Measurements from ENCODE around the gene PAQR7. TPM values are rescaled to one million over a fixed set of nuclear protein-coding genes. Genes with fewer than 3 reads are reported as not detected.

Gene PAQR7
- total and polyA plus RNA-seq, 8 donors, result 3.2 to 13.0 (median 4.5) TPM

DNA sequence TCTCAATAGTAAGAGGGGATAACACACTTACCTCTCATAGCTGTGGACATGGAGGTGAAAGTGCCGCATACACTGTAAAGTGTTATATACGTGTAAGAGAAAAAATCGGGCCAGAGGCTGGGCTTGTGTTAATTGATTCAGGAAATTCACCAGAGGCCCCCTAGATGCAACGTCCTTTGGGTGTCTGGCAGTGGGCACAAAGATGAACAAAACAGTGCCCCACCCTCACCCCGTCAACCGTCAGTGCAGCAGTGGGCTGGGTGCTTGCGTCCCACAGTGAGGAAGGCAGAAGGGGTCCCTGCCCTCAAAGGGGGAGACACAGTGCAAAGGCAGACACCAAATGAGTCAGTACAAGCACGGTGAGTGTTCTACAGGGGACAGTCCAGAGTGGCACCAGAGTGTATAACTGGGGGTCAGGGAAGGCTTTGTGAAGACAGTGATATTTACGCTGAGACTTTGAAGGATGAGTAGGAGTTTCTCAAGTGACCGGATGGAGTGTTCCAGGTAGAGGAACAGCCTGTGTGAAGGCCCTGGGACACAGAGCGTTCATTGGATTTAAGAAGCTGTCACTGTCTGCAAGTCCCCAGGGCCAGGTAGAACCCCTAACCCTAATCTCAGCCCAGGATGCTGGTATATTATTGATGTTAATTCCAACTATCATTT, 62.3 kb downstream of the PAQR7 start:
- intact Hi-C loops (cut with DNase I), result loop anchor here in 1 of 3 donors (10.0 kb wide), 1 partner anchor 408 kb away; no protein-coding TSS in a partner anchor
- ATAC-seq (no peak), FAIRE-seq (no peak), DNase-seq (no peak)
- TF ChIP-seq, protein P1, sequence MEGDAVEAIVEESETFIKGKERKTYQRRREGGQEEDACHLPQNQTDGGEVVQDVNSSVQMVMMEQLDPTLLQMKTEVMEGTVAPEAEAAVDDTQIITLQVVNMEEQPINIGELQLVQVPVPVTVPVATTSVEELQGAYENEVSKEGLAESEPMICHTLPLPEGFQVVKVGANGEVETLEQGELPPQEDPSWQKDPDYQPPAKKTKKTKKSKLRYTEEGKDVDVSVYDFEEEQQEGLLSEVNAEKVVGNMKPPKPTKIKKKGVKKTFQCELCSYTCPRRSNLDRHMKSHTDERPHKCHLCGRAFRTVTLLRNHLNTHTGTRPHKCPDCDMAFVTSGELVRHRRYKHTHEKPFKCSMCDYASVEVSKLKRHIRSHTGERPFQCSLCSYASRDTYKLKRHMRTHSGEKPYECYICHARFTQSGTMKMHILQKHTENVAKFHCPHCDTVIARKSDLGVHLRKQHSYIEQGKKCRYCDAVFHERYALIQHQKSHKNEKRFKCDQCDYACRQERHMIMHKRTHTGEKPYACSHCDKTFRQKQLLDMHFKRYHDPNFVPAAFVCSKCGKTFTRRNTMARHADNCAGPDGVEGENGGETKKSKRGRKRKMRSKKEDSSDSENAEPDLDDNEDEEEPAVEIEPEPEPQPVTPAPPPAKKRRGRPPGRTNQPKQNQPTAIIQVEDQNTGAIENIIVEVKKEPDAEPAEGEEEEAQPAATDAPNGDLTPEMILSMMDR (IDR thresholded peaks at IDR 0.05), result no peak
- H3K4me1 ChIP-seq, result no peaks in the 10 kb centered on the region
- no peaks in the 10 kb centered on the region for H3K9me3 ChIP-seq
- WGBS, 2 donors, result 81 to 84% methylated on average over 11 of the region's 11 CpGs
- peaks cover 0 to 34% (median 5%) of the 10 kb centered on the region in 3 donors for H3K36me3 ChIP-seq
- no peaks in the 10 kb centered on the region for H3K27me3 ChIP-seq
- H3K27ac ChIP-seq, result no peak overlapping the region
- no peak overlapping the region for H3K4me3 ChIP-seq

Small RNA genes within 50 kb of the gene (microRNA-seq; reads per million reads assigned to microRNA genes)
- 0 to 0.88 reads per million in 2 donors for gene MIR3917

Other genes starting within 250 kb of the PAQR7 start
- 10 to 100 TPM; 27.8 to 48.3 (median 39.5) TPM for gene SELENON, start 75.5 kb downstream of the PAQR7 start, total RNA-seq
- 10 to 100 TPM; 29.8 to 39.3 TPM for gene SELENON, start 75.5 kb downstream of the PAQR7 start, polyA plus RNA-seq
- gene MTFR1L, start 55.8 kb downstream of the PAQR7 start, total RNA-seq, result 10 to 100 TPM; 24.0 to 36.0 (median 26.3) TPM
- 10 to 100 TPM; 38.9 to 59.6 TPM for gene MTFR1L, start 55.8 kb downstream of the PAQR7 start, polyA plus RNA-seq
- gene AUNIP, start 16.3 kb downstream of the PAQR7 start, total RNA-seq, result under 1 TPM in 4 of 6 donors, not detected in 2; 0.19 to 0.37 (median 0.29) TPM
- gene AUNIP, start 16.3 kb downstream of the PAQR7 start, polyA plus RNA-seq, result not detected
- 10 to 100 TPM in 3 of 6 donors, 1 to 10 TPM in 3; 3.3 to 40.3 (median 8.7) TPM for gene STMN1, start 30.7 kb upstream of the PAQR7 start, total RNA-seq
- 10 to 100 TPM; 16.2 to 58.0 TPM for gene STMN1, start 30.7 kb upstream of the PAQR7 start, polyA plus RNA-seq
- gene PAFAH2, start 122.4 kb upstream of the PAQR7 start, total RNA-seq, result 10 to 100 TPM; 11.0 to 19.0 (median 13.7) TPM
- gene PAFAH2, start 122.4 kb upstream of the PAQR7 start, polyA plus RNA-seq, result 10 to 100 TPM; 16.2 to 20.9 TPM
- gene EXTL1, start 146.1 kb upstream of the PAQR7 start, total RNA-seq, result under 1 TPM; 0.04 to 0.25 (median 0.13) TPM
- under 1 TPM; 0.21 to 0.34 TPM for gene EXTL1, start 146.1 kb upstream of the PAQR7 start, polyA plus RNA-seq
- gene SLC30A2, start 170.4 kb upstream of the PAQR7 start, total RNA-seq, result 100 to 1,000 TPM in 1 of 6 donors, 10 to 100 TPM in 5; 27.0 to 142 (median 56.4) TPM
- 10 to 100 TPM; 24.1 to 42.4 TPM for gene SLC30A2, start 170.4 kb upstream of the PAQR7 start, polyA plus RNA-seq
- gene TRIM63, start 191.9 kb upstream of the PAQR7 start, total RNA-seq, result under 1 TPM in 4 of 6 donors, not detected in 2; 0.09 to 0.35 (median 0.33) TPM
- under 1 TPM; 0.15 to 0.52 TPM for gene TRIM63, start 191.9 kb upstream of the PAQR7 start, polyA plus RNA-seq
- gene PDIK1L, start 236.1 kb upstream of the PAQR7 start, total RNA-seq, result 10 to 100 TPM in 1 of 6 donors, 1 to 10 TPM in 5; 5.9 to 12.1 (median 6.6) TPM
- 1 to 10 TPM; 1.7 to 3.6 TPM for gene PDIK1L, start 236.1 kb upstream of the PAQR7 start, polyA plus RNA-seq

Measured in pancreas (tissue), 10 donors.